Amygdala (tissue), 56 donors: Measurements from ENCODE around the gene PHLPP2.

Source experiments
- DNase-seq, 56 donors: peaks; one replicate each; lab custom pipeline; 2025; lab: John Stamatoyannopoulos, UW

PHLPP2 gene

GRCh38 chr16:71672125-71672524, 52.4 kb downstream of the PHLPP2 start:
- DNase-seq = no peak

- DNase-seq = no peak
Measured at GRCh38 chr16:71671165-71671564, 53.3 kb downstream of the PHLPP2 start.

GRCh38 chr16:71670537-71670936, 54.0 kb downstream of the PHLPP2 start:
- DNase-seq = no peak

- DNase-seq = no peak
Measured at GRCh38 chr16:71669926-71670536, 54.5 kb downstream of the PHLPP2 start.

DNA sequence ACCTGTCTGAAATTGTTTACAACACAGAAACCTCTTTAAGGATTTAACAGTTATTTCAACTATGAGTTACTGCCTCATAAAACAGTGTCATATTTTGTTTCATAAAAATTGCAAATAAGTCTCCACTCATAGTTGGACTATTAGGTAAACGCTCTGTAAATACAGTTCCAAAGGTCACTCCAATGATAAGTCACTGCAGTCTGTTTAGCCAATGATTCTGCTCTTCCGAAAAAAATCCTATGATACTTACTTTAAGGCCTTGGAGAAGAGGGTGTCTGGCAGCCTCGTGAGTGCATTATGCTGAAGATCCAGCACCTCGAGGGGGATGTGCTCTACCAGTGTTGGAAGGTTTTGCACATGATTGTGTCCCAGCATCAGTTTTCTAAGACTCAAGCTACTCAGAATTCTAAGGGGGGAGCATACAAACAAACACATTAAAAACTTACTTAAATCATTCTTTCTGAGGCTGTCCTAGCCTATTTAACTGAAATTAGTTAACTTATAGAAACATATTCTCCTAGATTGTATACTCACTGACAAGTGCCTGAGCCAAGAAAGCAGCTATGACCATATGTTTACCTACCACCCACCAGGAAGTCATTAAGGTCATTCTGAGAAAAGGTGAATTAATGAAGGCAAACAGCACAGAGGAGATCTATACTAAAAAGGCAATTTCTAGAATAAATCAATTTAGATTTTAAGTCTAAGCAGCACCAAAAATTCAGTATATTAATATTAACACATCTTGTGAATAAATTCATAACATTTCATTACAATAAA, 57.4 kb downstream of the PHLPP2 start:
- no peak for DNase-seq

DNA sequence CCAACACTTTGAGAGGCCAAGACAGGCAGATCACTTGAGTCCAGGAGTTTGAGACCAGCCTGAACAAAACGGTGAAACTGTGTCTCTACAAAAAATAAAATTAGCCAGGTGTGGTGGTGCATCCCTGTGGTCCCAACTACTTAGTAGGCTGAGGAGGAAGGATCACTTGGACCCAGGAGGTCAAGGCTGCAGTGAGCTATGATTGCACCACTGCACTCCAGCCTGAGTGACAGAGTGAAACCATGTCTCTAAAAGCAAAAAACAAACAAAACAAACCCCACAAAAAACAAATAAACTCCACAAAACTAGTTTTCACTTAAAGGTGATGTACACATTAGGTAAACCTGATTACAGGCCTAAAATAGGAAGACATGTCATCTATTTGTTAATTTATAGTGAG, 58.2 kb downstream of the PHLPP2 start:
- no peak for DNase-seq

GRCh38 chr16:71659471-71659870, 65.0 kb downstream of the PHLPP2 start:
- no peak for DNase-seq

- no peak for DNase-seq
Measured at GRCh38 chr16:71658771-71659170, 65.7 kb downstream of the PHLPP2 start.

DNA sequence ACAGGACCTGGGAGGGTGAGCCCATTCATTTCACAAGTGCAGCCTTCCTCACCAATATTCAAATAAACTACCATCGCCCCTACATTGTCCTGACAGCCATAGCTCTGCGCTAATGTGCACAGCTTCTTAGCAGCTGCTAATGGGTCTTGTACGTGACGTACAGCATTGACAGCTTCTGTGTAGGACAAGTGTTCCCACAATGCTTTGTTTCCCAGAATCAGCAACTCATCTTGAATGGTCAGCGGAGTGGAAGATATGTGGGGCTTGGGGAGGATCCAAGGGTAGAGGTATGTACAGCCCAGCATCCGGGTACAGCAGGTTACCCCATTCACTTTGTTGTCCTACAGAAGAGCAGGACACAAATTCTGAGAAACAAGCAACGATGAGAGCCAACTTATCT, 74.8 kb downstream of the PHLPP2 start:
- no peak for DNase-seq

DNA sequence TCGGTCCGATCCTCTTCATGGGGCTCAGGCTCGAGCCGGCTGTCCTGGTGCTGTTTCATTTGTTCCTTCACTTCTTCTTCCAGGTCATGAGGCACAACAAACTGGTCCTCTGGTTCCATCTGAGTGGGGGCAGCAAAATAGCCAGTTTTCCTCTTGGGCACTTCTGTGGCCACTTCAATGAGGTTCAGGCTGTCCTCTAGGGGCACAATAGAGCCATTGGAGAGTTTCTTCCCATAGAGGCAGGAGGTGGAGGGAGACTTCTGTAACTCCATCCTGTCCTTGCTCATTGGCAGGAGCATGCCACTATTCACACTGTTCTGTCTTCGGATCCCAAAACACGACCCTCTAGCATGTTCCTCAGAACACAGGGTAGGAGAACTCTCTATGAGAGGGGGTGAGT, 75.6 kb downstream of the PHLPP2 start:
- no peak for DNase-seq

- DNase-seq = no peak
Measured at GRCh38 chr16:71648162-71648561, 76.3 kb downstream of the PHLPP2 start.

DNA sequence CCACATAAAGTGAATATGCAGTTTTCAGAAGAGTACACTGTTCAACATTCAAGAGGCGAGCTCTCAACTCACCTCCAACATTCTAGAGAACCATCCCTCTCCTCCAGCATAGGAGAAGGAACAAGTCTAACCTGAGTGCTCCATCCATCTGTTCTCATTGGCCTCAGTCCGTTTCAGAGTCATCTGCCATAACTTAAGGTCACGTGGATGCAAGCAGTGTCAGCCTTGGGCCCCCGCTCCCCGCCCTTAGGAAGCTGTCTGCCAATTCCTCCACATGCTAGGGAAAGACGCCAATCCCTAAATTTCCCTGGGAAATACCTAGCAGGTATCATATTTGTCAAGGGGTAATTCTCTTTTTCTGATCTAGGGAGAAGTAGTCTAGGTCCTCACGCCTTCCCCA, 77.1 kb downstream of the PHLPP2 start:
- no peak for DNase-seq

- DNase-seq = no peak
Measured at GRCh38 chr16:71645450-71645849, 79.1 kb downstream of the PHLPP2 start.

- DNase-seq = no peak
Measured at GRCh38 chr16:71637398-71637797, 87.1 kb downstream of the PHLPP2 start.

DNA sequence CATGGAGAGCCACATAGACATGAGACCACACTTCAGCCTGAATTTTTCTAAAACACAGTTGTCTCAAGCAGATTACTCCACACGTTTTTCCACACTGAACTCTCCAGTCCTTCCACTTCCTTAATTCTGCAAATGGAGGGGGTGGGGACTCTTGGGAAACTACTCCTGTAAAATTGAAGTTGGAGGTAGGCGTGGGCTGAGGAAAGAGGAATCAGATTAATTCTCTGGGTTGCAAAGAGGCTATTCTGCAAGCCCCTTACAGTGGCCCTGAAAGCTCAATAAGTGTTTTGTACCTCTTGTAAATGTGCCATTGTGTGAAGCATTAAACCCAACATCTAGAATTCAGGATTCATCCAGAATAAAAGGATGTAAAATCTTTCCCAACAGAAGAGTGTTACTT, 88.9 kb downstream of the PHLPP2 start:
- no peak for DNase-seq

- DNase-seq = no peak
Measured at GRCh38 chr16:71631776-71632175, 92.7 kb downstream of the PHLPP2 start.

GRCh38 chr16:71630808-71631207, 93.7 kb downstream of the PHLPP2 start:
- no peak for DNase-seq

DNA sequence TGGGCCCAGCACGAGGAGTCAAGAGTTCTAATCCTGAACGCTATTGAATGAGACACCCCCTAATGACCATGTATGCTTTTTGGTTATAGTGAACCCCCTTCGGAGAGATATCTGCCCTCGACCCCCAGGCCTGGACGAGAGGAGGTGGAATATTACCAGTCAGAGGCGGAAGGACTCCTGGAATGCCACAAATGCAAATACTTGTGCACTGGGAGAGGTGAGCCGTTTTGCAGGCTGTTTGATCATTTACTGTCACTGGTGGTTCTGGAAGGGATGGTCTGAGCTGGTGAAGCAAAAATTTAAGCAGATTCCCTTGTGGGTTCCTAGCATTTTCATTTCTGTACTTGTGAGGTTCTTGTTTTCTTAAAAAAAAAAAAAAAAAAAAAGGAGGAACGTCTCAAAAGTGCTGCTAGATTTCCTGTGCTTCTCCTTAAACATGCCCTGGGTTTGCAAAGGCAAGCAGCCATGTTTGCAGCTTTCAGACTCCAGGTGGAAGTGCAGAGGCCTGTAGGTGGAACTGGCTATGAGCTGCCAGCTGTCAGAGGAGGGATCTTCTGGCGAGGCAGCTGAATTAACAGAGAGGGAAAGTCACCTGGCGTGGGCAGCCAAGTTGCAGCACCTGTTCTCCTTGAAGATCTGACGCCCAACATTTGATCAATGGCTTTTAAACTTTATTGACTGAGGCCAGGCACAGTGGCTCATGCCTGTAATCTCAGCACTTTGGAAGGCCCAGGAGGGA, 95.1 kb downstream of the PHLPP2 start:
- DNase-seq = no peak

GRCh38 chr16:71628810-71629209, 95.7 kb downstream of the PHLPP2 start:
- DNase-seq = no peak

GRCh38 chr16:71627731-71628181, 96.7 kb downstream of the PHLPP2 start:
- no peak for DNase-seq

- DNase-seq = no peak
Measured at GRCh38 chr16:71626858-71627213, 97.7 kb downstream of the PHLPP2 start.
